GM12891 (cell line): Measurements from ENCODE around the gene FGF14.

Source experiments
- POLR2A ChIP-seq: IDR thresholded peaks from 2 replicates; pipeline ENCODE4 v1.6.1; 2011; ENCODE audit warnings: low read depth, low read length, control low read depth
- POLR2AphosphoS5 ChIP-seq: IDR thresholded peaks from 2 replicates; pipeline ENCODE4 v1.6.1; 2011; ENCODE audit warnings: low read depth, low read length, control low read depth

DNA sequence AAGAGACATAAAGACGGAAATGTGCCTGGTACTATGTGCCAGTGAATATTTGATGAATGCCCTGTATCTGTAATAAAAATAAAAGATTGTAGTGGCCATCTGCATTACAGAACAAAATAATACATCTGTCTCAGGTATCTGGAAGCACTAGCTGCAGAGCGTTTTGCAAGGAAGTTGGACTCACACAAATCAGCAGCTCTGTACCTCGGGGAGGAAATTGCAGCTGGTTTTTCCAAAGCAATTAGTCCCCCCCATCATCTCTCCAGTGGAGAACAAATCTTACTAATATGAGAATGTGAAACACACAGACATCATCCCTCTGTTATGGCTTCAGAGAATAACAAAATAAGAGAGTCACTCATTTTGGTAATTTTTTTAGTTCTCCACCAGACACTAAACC lies 704.1 kb downstream of the FGF14 start:
- TF ChIP-seq POLR2A = no peak
- TF ChIP-seq POLR2AphosphoS5 = no peak
